ENCODE data around the gene PDE9A. TPM values are rescaled to one million over a fixed set of nuclear protein-coding genes. Genes with fewer than 3 reads are reported as not detected.
A peak's percentile ranks its signal among the peaks of the same experiment; 100 is the strongest.

The PDE9A gene
- total RNA-seq, 4 donors from 2014 or later = 92.4 to 478 (median 444) TPM

- no peak overlapping the region for H3K4me3 ChIP-seq
- H3K27me3 ChIP-seq = no peaks in the 10 kb centered on the region
- no peak for TF ChIP-seq CTCF (IDR thresholded peaks at IDR 0.05)
- peaks cover 0 to 26% (median 0%) of the 10 kb centered on the region in 4 donors for H3K4me1 ChIP-seq
- H3K27ac ChIP-seq = no peak overlapping the region
- H3K9me3 ChIP-seq = no peaks in the 10 kb centered on the region
- peak; percentile 51 to 78 (median 77) for DNase-seq
- peaks cover 0 to 29% (median 0%) of the 10 kb centered on the region in 3 donors for H3K36me3 ChIP-seq
Measured at GRCh38 chr21:42777757-42778344, 124.4 kb downstream of the PDE9A start.

GRCh38 chr21:42779431-42779861 is 126.0 kb downstream of the PDE9A start:
- DNase-seq = peak in 1 of 3 donors; percentile 46
- TF ChIP-seq CTCF (IDR thresholded peaks at IDR 0.05) (no peak), POLR2A (IDR thresholded peaks at IDR 0.05) (no peak)
- no peak overlapping the region for H3K4me3 ChIP-seq
- H3K27ac ChIP-seq = no peak overlapping the region
- no peaks in the 10 kb centered on the region for H3K27me3 ChIP-seq
- H3K9me3 ChIP-seq = no peaks in the 10 kb centered on the region
- H3K36me3 ChIP-seq = peaks cover 0 to 16% (median 0%) of the 10 kb centered on the region in 3 donors
- H3K4me1 ChIP-seq = peaks cover 0 to 41% (median 5%) of the 10 kb centered on the region in 4 donors

GRCh38 chr21:42780617-42781016 is 127.2 kb downstream of the PDE9A start:
- no peak for TF ChIP-seq POLR2A (IDR thresholded peaks at IDR 0.05)
- no peak for TF ChIP-seq CTCF (IDR thresholded peaks at IDR 0.05)
- Histone ChIP-seq H3K9me3 (no peaks in the 10 kb centered on the region), H3K27me3 (no peaks in the 10 kb centered on the region), H3K4me3 (peak overlapping the region in 1 of 4 donors; percentile 38), H3K27ac (no peak overlapping the region), H3K4me1 (peaks cover 0 to 41% (median 5%) of the 10 kb centered on the region in 4 donors), H3K36me3 (peaks cover 0 to 4% (median 0%) of the 10 kb centered on the region in 3 donors)
- DNase-seq = no peak

- Histone ChIP-seq H3K9me3 (no peaks in the 10 kb centered on the region), H3K36me3 (no peaks in the 10 kb centered on the region), H3K27ac (peak overlapping the region in 2 of 4 donors; percentile 35 to 59), H3K4me1 (peaks cover 0 to 41% (median 5%) of the 10 kb centered on the region in 4 donors), H3K4me3 (peak overlapping the region in 2 of 4 donors; percentile 27 to 38), H3K27me3 (no peaks in the 10 kb centered on the region)
- peak in 1 of 3 donors; percentile 74 for DNase-seq
- TF ChIP-seq POLR2A (IDR thresholded peaks at IDR 0.05) (no peak), CTCF (IDR thresholded peaks at IDR 0.05) (peak in 1 of 6 experiments; percentile 12)
Measured at GRCh38 chr21:42781150-42781970, 127.9 kb downstream of the PDE9A start.

- peaks cover 0 to 41% (median 5%) of the 10 kb centered on the region in 4 donors for H3K4me1 ChIP-seq
- no peaks in the 10 kb centered on the region for H3K9me3 ChIP-seq
- TF ChIP-seq CTCF (IDR thresholded peaks at IDR 0.05) = no peak
- no peak for TF ChIP-seq POLR2A (IDR thresholded peaks at IDR 0.05)
- DNase-seq = peak in 1 of 3 donors; percentile 49
- no peaks in the 10 kb centered on the region for H3K36me3 ChIP-seq
- H3K4me3 ChIP-seq = no peak overlapping the region
- H3K27ac ChIP-seq = peak overlapping the region in 2 of 4 donors; percentile 35 to 59
- H3K27me3 ChIP-seq = no peaks in the 10 kb centered on the region
Measured at GRCh38 chr21:42781971-42782722, 128.7 kb downstream of the PDE9A start.
